Daoy (cell line): Measurements from ENCODE around the gene COQ10B. TPM values are rescaled to one million over a fixed set of nuclear protein-coding genes. Genes with fewer than 3 reads are reported as not detected.
A peak's percentile ranks its signal among the peaks of the same experiment; 100 is the strongest.
"Not testable (repeated sequence)": the region's sequence is repeated elsewhere in the genome, so short reads cannot be mapped to it uniquely, and the experiment has no call there.

ENCODE experiments used
- DNase-seq: peaks from one replicate; pipeline ENCODE4 v3.0.0-alpha.2; 2015; ENCODE audit warnings: low read depth
- total RNA-seq: library from RNA; depleted of rRNA; stranded (reverse); fragments of >200 nt; shearing (Covaris generic); gene quantifications from 2 replicates; pipeline ENCODE4 v1.2.3, GENCODE V29; 2014; rRNA removed

COQ10B gene
- total RNA-seq = 39.7 and 39.8 TPM in 2 replicates

DNA sequence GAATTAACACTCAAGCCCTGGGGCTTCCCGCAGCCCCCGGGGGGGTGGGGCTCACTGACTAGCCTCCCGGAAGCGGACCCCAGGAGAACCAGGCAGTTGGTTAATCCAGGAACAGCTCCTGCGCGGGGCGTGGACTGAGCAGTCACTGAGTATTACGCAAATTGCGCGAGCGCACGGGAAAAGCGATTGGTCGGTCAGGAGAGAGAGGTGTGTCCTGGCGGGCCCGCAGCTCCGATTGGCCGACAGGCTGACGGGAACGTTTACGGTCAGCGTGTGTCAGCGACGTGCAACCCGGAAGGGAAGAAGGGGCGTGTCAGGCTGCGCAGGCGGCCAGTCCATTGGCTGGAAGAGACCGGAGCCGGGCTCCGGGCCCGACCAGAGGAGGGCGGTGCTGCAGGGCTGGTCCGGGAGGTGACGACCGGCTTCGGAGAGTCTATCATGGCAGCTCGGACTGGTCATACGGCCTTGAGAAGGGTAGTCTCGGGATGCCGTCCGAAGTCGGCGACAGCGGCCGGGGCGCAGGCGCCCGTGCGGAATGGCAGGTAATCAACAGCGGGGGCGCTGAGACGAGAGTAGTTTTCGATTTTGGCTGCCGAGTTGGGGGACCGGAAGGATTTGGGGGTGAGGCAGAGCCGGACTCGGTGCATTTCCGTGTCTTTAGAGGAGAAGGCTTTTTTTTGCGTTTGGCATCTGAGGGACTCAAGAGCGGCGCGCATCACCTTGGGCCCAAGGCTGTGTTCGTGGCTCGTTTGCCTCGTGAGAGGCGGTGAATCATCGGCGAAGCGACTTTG is at the start of gene COQ10B:
Gene COQ10B (plus strand): TSS at position 430 of the 791 bp plus-strand sequence. CDS start 9 bp downstream, at position 439.
- peak; percentile 100 for DNase-seq

DNA sequence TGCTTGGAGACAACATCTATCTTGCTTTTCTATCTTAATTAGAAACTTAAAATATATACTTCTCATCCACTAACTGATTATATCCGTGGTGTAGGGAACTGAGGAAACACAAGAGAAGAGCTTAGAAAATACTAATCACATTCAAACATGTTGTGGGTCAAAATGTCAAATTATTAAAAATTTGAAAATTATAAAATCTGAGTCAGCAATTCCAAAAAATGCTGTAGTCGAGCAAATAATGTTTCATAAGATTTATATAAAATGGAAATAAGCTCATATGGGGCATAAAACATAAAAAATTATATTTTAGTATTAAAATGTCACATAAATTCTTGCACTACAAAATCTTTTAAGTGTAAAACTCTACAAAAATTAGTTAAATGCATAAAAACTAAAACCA is 47.8 kb upstream of the COQ10B start:
- DNase-seq = no peak

DNA sequence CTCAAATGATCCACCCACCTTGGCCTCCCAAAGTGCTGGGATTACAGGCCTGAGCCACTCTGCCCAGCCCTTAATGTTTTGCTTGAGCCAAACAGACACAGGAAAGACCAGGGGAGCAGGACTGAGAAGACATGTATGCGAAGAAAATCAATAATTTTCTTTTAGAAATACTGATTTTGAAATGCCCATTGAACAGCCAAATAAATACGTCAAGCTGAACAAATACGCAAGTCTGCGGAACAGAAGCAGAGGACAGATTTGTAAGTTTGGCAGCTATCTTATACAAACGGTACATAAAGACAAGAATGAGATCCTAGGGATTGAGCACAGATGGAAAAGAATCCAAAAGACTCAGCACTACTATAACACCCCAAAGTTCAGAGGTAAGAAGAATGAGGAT is 39.3 kb upstream of the COQ10B start:
- no peak for DNase-seq

DNA sequence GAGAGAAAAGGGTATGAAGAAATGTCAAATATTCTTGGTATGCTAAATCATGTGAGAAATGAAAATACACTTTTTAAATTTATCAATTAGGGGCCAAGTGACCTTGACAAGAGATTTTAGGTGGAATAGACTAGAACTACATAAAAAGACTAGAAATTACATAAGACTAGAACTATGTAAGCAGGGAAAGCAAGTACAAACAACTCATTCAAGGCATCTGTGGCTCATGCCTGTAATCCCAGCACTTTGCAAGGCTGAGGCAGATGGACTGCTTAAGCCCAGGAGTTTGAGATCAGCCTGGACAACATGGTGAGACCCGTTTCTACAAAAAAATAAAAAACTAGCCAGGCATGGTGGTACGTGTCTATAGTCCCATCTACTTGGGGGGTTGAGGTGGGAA is 38.8 kb upstream of the COQ10B start:
- DNase-seq = no peak

DNA sequence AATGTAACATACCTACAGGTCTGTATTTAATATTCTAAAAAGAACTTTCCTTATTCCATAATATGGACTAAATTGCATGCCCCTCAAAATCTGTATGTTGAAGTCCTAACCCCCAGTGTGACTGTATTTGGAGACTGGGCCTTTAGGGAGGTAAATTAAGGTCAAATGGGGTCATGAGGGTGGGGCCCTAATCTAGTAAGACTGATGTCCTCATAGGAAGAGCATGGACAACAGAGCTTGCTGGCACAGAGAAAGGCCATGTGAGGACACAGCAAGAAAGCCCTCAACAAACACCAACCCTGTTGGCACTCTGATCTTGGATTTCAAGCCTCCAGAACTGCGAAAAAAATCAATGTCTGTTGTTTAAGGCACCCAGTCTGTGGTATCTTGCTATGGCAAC is 37.1 kb upstream of the COQ10B start:
- no peak for DNase-seq

DNA sequence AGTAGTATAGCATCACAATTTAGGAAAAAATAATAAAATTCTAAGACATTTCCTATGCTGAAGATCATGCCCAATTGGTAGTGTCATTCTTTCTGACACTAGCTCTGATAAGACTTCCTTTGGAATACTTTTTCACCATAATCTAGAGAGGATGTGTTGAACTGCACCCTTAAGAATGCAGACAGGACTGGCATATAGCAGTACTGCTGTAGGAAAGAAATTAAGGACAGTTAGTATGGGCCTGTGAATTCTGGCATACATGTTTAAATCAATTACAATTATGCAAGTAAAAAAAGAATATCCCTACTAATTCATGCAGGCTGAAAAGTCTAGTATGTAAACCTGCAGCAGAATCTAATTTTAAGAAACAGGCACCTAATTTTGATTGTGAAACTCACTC is 33.9 kb upstream of the COQ10B start:
- no peak for DNase-seq

DNA sequence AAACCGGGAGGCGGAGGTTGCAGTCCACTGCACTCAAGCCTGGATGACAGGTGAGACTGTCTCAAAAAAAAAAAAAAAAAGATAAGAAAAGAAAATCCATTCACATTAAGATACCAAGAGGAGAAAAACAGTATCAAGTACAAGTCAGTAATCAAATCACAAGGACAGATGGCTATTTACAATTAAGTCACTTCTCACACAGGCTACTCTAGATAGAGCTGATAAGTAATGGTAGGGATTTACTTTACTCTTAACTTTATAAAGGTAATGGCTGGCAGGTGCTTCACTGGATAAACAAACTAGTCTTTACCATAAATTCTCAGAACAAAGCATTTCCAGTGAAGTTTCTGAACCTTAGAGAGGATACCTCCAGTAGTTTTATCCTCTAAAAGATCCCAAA is 30.0 kb upstream of the COQ10B start:
- no peak for DNase-seq

DNA sequence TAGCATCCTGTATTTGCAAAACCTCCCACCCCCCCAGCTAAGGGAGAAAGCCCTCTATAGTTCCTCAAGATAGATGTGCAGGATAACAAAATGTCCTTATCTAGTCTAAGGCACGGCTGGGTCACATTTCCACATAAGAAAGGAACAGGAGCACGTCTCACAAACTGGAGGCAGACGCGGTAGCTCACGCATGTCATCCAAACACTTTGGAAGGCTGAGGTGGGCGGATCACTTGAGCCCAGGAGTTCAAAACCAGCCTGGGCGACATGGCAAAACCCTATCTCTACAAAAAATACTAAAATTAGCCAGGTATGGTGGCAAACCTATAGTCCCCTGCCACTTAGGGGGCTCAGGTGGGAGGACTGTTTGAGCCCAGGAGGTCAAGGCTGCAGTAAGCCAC is 27.8 kb upstream of the COQ10B start:
- no peak for DNase-seq

DNA sequence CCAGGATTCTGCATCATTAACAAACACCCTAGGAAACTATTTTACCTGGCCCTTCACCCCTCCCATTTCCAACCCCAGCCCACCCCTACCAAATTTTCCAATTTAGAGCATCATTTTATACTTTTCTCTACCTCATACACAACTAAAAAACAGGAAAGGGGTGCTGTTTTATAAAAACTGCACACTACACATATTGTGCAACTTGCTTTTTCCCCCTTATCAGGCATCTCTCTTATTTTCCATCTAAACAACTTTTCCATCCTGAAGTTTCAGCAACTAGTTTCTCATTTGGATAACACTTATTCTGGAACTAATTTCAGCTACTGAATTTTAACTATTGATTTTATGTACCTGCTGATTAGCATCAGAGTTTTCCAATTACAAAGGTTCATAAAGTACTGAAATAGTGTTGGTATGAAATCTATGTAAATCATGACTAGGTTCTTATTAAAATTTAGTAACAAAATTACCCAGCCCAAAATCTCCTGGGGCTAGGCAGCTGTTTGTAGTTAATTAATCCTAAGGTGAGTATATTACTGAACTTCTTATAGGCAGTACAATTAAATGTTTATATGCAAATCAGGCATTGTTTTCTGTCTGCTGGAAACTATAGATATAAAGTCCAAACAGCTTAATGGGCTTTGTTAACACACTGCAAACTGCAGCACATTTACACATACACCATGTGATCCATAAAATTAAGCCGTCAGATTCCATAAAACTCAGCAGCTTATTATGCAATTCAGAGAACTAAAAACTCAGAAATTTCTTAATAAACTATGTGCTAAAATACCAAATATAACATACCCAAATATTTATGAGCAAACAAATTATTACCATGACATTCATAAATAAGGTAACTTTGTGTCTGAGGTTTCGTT is 26.4 kb upstream of the COQ10B start:
- DNase-seq = no peak

DNA sequence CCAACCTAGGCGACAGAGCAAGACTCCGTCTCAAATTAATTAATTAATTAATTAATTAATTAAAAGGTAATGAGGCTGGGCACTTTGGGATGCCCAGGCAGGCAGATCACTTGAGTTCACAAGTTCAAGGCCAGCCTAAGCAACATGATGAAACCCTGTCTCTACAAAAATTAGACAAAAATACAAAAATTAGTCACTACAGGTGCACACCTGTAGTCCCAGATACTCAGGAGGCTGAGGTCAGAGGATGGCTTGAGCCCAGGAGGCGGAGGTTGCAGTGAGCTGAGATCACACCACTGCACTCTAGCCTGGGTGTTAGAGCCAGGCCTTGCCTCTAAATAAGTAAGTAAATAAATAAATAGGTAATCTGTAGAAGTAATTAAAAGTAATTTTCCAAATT is 25.4 kb upstream of the COQ10B start:
- no peak for DNase-seq

DNA sequence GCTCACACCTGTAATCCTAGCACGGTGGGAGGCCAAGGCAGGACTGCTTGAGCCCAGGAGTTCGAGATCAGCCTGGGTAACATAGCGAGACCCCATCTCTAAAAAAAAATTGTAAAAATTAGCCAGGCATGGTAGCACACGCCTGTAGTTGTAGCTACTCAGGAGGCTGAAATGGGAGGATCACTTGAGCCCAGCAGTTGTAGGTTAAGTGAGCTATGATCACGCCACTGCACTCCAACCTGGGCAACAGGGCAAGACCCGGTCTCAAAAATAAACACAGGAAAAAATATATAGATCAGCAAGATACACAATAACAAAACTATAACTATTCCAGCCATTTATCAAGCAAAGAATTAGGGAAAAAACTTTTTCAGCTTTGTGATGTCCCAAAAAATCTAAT is 21.5 kb upstream of the COQ10B start:
- DNase-seq = no peak

DNA sequence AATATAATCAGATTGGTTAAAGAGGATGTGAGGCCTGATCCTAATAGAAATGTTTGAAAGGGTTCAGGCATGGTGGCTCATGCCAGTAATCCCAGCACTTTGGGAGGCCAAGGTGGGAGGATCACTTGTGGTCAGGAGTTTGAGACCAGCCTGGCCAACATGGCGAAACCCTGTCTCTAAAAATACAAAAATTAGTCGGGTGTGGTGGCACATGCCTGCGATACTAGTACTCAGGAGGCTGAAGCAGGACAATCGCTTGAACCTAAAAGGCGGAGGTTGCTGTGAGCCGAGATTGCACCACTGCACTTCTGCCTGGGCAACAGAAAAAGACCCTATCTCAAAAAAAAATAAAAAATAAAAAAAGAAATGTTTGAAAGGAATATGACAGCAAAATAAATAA is 20.8 kb upstream of the COQ10B start:
- DNase-seq = not testable (repeated sequence)

DNA sequence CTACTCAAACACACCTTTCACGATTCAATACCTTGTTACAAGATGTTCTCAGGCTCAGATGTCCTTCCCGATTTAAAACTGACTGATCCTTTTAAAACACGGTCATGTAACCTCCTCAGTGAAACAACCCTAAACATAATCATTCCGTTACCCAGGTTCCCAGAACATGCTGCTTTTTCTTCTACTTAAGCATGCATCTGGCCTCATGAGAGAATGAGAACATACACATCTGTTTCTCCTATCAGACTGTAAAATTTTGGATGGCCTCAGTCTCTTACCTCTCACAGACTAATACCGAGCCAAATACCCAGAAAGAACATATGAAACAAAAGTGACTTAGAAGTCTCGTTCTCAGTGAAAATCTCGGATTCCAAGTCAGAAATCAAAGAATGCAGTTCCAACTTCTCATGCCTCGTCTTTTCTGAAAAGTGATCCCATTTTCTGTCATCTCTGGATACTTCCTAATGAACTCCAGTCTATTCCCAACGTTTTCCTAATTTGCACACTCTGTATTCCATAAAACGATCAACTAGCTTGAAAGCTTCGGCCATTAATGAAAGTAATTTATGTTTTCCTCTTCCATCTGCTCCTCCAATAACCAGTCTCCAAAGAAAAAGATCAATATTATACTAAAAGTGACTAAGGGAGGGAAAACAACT is 19.4 kb upstream of the COQ10B start:
- DNase-seq = no peak

DNA sequence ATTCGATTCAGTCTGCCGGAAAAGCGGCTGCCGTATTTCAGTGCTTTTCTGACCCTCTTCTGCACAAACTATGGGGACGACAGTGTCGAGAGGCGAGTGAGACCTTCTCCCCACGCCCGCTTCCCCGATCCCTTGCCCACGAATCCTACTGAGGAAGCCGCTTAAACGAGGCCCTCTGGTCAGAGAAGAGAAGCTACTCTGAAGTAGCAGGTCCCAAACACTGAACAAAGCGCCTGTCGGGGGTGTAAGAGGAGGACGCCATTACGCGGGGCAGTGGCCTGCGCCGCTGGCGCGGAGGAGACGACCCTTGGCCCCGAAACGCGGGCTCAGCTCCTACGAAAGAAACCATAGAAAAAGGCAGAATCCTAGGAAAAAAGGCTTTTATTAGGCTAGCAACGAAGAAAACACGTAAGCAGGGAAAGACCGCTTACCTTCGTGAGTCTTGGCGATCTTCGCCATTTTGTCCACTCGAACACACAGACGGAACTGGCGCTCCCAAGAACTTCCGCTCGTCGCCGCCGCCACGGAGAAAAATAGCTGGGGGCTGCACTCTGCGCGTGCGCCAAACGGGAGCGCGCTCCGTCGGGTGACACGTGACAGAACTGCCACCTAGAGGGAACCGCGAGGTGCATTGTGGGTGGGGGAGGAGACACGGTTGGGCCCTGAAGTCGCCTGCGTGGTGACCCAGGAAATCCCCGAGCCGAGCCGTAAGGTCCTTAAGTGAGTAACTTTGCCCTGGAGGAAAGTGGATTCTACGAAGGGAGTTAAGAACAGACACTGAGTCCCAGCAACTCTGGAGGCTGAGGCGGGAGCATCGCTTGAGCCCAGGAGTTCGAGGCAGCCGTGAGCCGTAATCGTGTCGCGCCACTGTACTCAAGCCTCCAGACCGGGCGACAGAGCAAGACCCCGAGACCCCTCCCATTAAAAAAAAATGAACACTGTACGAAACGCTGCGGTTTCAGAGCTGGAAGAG is 18.5 kb upstream of the COQ10B start, which contains the start of gene SF3B1:
Gene SF3B1 (minus strand): TSS at position 488 of the 973 bp plus-strand sequence. CDS start 29 bp downstream, at position 459.
- DNase-seq = peak; percentile 99

DNA sequence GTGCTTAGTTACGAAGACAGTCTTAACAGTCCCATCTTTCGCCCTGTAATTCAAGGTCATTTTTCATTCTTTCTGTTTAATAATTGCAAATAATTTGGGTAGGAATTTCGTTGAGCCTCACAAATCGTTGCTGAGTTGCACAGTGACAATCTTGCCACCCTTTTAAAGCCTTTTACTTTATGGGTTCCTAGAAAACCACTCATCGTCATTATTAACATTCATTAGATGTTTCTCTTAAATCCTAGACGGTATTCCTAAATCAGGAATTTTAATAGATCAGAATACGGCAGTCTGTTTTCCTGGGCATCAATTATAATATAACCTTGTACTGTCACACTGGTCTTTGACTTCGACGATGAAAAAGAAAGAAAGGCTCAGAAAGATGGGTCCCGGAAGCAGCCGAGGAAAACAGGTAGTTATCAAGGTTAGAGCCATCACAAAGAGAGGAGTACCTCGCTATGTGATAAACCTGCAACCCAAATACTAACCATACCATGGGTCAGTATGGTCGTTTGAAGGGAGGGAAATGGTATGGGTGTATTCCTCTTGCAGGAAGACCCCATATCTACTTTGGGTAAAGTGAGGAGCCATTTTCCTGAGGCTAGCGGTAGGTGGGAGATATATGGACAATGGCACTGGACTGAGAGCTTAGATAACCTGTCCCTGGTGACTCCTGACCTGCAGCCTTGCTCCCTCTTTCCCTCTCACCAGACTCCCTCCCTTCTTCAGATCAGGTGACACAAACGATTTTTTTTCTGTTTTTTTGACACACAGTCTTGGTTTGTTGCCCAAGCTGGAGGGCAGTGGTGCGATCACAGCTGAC is 17.5 kb upstream of the COQ10B start:
- no peak for DNase-seq

DNA sequence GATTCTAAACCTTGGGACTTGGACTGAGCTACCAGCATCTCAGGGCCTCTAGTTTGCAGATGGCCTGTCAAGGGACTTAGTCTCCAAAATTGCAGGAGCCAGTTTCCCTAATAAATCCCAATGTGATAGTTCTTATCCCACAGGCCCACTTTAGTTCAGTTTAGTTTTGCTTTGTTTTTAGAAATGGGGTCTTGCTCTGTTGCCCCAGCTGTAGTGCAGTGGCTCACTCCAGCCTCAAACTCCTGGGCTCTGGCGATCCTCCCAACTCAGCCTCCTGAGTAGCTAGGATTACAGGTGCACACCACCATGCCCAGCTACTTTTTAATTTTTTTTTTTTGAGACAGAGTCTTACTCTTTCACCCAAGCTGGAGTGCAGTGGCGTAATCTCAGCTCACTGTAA is 16.0 kb upstream of the COQ10B start:
- no peak for DNase-seq

DNA sequence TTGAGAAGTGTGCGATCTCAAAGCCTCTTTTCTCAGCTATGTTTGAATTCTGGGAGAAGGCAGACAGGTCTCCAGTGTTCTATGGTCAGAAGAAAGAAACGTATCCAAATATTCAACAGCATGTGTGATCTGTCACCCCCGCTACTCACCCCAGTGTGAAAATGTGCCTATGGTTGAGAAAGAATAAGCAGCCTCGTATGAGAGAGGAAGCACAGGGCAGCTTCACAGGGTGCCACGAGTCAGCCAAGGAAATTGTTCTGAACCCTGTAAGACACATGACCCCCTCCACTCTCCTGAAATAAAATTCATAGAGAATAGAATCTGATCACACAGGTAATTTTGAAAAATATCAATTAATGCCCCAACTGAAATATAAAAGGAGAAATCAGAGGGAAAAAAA is 10.5 kb upstream of the COQ10B start:
- DNase-seq = no peak

DNA sequence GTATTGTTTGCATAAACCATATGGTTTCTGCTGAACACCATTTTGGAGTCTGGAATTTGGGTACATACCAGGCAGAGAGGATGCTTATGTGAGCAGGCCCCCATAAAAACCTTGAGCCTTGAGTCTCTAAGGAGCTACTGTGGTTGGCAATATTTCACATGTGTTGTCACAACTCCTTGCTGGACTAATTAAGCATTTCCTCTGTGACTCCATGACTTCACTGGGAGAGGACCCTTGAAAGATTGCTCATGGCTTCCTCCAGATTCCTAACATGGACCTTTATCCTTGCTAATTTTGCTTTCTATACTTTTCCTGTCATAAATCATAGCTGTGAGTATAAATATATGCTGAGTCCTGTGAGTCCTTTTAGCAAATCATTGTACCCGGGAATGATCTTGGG is 7.6 kb upstream of the COQ10B start:
- no peak for DNase-seq

DNA sequence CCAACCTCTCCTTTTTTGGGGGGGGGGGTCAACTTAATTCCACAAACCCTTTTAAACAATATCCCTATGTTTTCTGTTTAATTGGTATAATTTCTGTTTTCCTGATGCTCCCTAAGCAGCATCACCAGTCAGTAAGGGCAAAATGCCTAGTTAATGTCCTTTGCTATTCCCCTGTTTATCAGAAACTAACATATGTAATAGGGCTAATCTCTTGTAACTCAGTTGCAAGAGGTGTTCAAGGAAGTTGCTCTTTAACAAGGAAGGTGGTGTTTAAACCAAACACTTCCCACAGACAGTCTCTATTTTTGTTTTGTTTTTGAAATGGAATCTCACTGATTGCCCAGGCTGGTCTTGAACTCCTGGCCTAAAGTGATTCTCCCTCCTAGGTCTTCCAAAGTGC is 6.5 kb upstream of the COQ10B start:
- no peak for DNase-seq

DNA sequence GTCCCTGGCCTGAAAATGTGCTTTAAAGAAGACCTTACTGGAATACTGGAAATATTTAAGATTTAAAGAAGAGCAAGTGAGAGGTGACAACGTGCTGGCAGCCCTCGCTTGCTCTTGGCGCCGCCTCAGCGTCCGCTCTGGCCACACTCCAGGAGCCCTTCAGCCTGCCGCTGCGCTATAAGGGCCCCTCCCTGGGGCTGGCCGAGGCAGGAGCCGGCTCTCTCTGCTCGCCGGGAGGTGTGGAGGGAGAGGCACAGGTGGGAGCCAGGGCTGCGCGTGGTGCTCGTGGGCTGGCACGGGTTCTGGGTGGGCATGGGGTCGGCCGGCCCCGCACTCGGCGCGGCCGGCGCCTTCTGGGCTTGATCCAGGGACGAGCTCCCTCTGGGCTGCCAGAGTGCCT is 2.9 kb upstream of the COQ10B start:
- no peak for DNase-seq
